Ovary (tissue), 3 donors: ENCODE measurements around the gene SRSF5.

Source experiments
- EP300 ChIP-seq: sonication (generic); formaldehyde crosslinking; IDR thresholded peaks from one replicate; pipeline ENCODE4 v1.6.1; 2017; ENCODE audit warnings: antibody characterized with exemption
- POLR2A ChIP-seq: fragments of 450-650 bp; IDR thresholded peaks from one replicate; pipeline ENCODE4 v1.6.1; 2017; ENCODE audit warnings: antibody characterized with exemption, mild to moderate bottlenecking, moderate library complexity
- TF ChIP-seq, protein P1 (sequence below), 3 donors: fragments of 450-650 bp in 2 of 3; fragments of 200-600 bp in 1 of 3; IDR thresholded peaks; one replicate each; pipeline versions ENCODE4 v1.5.1 to v1.8.0; 2016 to 2022; ENCODE audit warnings: antibody characterized with exemption in 3 of 3, mild to moderate bottlenecking in 1 of 3
- donor health status: DM: no; HTN: no; CAD: no.

DNA sequence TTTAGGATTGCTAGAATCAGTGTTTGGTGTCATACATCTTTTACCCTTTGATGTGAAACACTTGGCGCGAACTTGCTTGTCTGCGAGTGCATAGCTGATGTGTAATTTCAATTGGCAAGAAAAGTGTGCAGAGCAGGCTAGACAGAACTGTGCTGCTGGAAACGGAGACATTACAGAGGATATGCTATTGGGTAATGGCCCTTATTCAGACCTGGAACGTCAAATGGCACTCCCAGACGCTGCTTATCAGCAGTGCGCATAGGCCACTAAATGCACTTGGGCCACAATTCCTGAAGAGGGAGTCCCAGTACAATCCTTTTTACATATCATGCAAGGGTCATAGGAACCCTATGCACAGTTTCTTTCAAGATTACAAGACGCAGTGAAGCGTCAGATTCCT, 45.8 kb downstream of the SRSF5 start:
- TF ChIP-seq, protein P1, sequence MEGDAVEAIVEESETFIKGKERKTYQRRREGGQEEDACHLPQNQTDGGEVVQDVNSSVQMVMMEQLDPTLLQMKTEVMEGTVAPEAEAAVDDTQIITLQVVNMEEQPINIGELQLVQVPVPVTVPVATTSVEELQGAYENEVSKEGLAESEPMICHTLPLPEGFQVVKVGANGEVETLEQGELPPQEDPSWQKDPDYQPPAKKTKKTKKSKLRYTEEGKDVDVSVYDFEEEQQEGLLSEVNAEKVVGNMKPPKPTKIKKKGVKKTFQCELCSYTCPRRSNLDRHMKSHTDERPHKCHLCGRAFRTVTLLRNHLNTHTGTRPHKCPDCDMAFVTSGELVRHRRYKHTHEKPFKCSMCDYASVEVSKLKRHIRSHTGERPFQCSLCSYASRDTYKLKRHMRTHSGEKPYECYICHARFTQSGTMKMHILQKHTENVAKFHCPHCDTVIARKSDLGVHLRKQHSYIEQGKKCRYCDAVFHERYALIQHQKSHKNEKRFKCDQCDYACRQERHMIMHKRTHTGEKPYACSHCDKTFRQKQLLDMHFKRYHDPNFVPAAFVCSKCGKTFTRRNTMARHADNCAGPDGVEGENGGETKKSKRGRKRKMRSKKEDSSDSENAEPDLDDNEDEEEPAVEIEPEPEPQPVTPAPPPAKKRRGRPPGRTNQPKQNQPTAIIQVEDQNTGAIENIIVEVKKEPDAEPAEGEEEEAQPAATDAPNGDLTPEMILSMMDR (IDR thresholded peaks at IDR 0.05): no peak
- TF ChIP-seq POLR2A: no peak
- TF ChIP-seq EP300: no peak
